ENCODE measurements around the gene CFAP20DC. TPM values are rescaled to one million over a fixed set of nuclear protein-coding genes. Genes with fewer than 3 reads are reported as not detected.

Gene CFAP20DC
- total RNA-seq, 1 donor from 2014 or later: 8.2 TPM

DNA sequence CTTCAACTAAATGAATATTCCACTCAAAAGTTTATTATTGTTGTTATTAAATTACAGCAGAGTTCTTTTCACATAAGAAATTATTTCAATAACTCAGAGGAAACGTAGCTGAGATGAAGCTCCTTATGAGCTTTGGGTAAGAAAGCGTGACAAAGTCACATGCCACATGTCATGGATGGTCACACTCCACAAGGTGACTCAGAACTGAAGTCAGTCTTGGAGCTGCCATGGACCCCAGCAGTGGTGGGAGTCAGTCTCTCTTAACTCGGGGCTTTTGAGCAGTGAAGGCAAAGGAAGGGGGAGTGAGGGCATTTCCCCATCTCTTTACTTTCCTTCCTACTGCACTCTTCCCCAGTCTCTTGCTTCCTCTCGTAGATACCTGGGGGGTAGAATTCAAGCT lies 295.8 kb downstream of the CFAP20DC start:
- no peaks in the 10 kb centered on the region for H3K36me3 ChIP-seq (ENCODE audit: control insufficient read depth, insufficient read depth, low read length)
- DNase-seq (ENCODE audit: low read depth): no peak
- TF ChIP-seq, protein P1, sequence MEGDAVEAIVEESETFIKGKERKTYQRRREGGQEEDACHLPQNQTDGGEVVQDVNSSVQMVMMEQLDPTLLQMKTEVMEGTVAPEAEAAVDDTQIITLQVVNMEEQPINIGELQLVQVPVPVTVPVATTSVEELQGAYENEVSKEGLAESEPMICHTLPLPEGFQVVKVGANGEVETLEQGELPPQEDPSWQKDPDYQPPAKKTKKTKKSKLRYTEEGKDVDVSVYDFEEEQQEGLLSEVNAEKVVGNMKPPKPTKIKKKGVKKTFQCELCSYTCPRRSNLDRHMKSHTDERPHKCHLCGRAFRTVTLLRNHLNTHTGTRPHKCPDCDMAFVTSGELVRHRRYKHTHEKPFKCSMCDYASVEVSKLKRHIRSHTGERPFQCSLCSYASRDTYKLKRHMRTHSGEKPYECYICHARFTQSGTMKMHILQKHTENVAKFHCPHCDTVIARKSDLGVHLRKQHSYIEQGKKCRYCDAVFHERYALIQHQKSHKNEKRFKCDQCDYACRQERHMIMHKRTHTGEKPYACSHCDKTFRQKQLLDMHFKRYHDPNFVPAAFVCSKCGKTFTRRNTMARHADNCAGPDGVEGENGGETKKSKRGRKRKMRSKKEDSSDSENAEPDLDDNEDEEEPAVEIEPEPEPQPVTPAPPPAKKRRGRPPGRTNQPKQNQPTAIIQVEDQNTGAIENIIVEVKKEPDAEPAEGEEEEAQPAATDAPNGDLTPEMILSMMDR (IDR thresholded peaks at IDR 0.05; ENCODE audit: insufficient read depth, low read length, poor library complexity, severe bottlenecking): no peak
- H3K4me3 ChIP-seq (ENCODE audit: low read depth, low read length): no peak overlapping the region
- H3K27me3 ChIP-seq (ENCODE audit: control insufficient read depth, insufficient read depth, low read length): no peaks in the 10 kb centered on the region

DNA sequence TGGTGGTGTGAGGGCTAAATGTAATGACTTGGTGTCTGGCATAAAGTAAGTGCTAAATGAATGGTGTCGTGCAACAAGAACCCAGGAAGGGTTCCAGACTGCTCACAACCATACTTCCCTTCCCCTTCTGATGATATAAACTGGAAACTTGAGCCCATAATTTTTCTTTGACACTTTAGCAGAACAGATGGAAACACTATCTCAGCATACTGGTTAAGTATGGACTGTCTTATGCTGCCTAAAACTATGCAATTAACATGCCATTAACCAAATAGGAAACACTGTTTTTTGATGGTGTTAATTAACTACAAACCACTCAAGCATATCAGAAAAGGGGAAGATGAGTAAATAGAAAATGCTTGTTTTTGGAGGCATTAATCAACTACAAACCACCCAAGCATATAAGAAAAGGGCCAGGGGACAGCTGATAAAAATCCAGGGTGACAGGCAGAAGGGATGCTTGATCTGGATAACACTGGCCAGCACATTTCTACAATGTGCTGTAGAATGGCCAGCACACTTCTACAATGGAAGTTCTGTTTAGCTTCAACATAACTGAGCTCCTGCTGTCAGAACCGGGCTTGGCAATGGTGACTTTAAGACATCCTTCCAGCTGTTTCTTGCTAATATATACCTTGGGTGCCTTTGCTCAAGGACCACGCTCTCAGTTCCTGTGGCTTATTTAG lies 297.8 kb downstream of the CFAP20DC start:
- Histone ChIP-seq H3K4me3 (ENCODE audit: low read depth, low read length) (no peak overlapping the region), H3K27me3 (ENCODE audit: control insufficient read depth, insufficient read depth, low read length) (no peaks in the 10 kb centered on the region), H3K36me3 (ENCODE audit: control insufficient read depth, insufficient read depth, low read length) (no peaks in the 10 kb centered on the region)
- no peak for DNase-seq (ENCODE audit: low read depth)
- TF ChIP-seq, protein P1 (IDR thresholded peaks at IDR 0.05; ENCODE audit: insufficient read depth, low read length, poor library complexity, severe bottlenecking): no peak

DNA sequence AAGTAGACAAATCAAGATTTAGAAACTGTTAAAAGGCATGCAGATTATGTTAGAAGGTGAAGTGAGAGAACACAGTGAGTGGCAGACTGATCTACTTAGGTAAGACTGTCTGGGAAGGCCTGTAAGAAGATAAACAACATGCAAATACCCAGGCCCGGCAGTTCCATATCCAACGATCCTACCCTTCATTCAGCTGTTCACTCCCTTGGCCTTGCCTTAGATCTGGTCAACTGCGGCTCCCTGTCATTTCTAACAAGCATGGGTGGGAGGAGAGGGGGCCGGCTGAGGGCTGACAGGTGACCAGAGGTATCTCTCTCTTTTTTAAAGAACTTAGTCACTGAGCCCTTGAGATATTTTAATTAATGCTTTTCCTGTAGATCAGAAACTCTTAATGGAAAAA lies 298.6 kb downstream of the CFAP20DC start:
- no peaks in the 10 kb centered on the region for H3K36me3 ChIP-seq (ENCODE audit: control insufficient read depth, insufficient read depth, low read length)
- TF ChIP-seq, protein P1 (IDR thresholded peaks at IDR 0.05; ENCODE audit: insufficient read depth, low read length, poor library complexity, severe bottlenecking): no peak
- H3K27me3 ChIP-seq (ENCODE audit: control insufficient read depth, insufficient read depth, low read length): no peaks in the 10 kb centered on the region
- no peak for DNase-seq (ENCODE audit: low read depth)
- H3K4me3 ChIP-seq (ENCODE audit: low read depth, low read length): no peak overlapping the region

DNA sequence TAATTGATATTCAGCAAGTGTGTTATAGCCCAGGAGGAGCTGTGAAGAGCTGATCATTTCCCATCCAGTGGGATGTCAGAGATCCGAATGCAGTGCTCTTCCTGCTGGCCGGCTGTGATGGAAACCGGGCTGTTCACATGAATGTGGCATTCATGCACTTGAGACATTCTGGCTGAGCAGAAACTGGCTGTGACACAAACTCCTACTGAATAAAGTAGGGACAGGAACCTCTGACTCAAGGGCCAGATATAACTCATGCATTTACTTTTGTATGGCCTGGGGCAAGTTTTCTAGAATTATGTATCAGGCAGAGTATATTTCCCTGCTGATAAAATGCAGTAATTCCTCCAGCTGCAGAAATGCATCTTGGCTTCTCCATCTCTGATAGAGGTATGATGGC lies 299.9 kb downstream of the CFAP20DC start:
- DNase-seq (ENCODE audit: low read depth): no peak
- no peaks in the 10 kb centered on the region for H3K36me3 ChIP-seq (ENCODE audit: control insufficient read depth, insufficient read depth, low read length)
- H3K27me3 ChIP-seq (ENCODE audit: control insufficient read depth, insufficient read depth, low read length): no peaks in the 10 kb centered on the region
- H3K4me3 ChIP-seq (ENCODE audit: low read depth, low read length): no peak overlapping the region
- TF ChIP-seq, protein P1 (IDR thresholded peaks at IDR 0.05; ENCODE audit: insufficient read depth, low read length, poor library complexity, severe bottlenecking): no peak

DNA sequence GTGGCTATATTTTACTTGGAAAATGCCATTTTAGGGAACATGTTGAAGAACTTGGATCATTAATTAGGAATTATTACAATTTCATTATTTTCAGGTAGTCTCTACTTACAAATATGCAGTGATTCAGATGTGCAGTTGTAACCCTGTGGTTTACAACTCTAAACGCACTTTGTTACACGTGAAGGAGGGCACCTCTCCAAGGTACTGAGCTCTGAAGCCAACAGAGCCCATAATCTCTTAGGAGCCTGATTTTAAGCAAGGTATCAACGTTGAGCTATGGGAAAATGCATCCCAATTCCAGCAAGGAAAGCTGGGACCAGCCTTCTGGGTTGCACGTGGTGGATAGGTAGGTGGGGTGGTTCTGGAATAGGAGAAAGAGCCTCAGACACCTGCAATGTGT lies 301.8 kb downstream of the CFAP20DC start:
- no peak overlapping the region for H3K4me3 ChIP-seq (ENCODE audit: low read depth, low read length)
- H3K36me3 ChIP-seq (ENCODE audit: control insufficient read depth, insufficient read depth, low read length): no peaks in the 10 kb centered on the region
- H3K27me3 ChIP-seq (ENCODE audit: control insufficient read depth, insufficient read depth, low read length): no peaks in the 10 kb centered on the region
- DNase-seq (ENCODE audit: low read depth): no peak
- TF ChIP-seq, protein P1 (IDR thresholded peaks at IDR 0.05; ENCODE audit: insufficient read depth, low read length, poor library complexity, severe bottlenecking): no peak

DNA sequence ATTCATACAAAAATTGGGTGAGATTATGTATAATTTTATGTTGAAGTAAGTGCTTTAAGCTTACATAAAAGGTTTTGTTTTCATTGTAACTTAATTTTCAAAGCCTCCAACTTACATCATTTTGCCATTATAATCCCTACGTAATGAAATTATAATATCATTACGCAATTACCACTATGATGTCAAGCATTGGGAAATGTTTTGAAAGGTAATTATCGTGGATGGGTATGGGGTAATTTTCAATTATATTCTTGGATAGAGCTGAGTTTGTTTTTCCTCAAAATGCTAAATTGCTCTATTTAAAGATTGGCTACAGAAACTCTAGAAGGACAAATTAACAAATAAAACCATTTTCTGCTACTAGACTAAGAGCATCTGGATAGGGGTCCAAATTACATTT lies 303.1 kb downstream of the CFAP20DC start:
- Histone ChIP-seq H3K27me3 (ENCODE audit: control insufficient read depth, insufficient read depth, low read length) (no peaks in the 10 kb centered on the region), H3K36me3 (ENCODE audit: control insufficient read depth, insufficient read depth, low read length) (no peaks in the 10 kb centered on the region), H3K4me3 (ENCODE audit: low read depth, low read length) (no peak overlapping the region)
- DNase-seq (ENCODE audit: low read depth): no peak
- TF ChIP-seq, protein P1 (IDR thresholded peaks at IDR 0.05; ENCODE audit: insufficient read depth, low read length, poor library complexity, severe bottlenecking): no peak
